Uterus (tissue), 2 donors: ENCODE measurements around the gene PTPRE.

ENCODE experiments used
- POLR2A ChIP-seq, 2 donors: fragments of 450-650 bp; IDR thresholded peaks; one replicate each; pipeline ENCODE4 v1.6.1; 2016; ENCODE audit warnings: antibody characterized with exemption in 2 of 2, mild to moderate bottlenecking in 1 of 2, moderate library complexity in 1 of 2
- TF ChIP-seq, protein P1 (sequence below), 4 experiments: fragments of 200-600 bp in 2 of 4; fragments of 450-650 bp in 2 of 4; sonication (generic) in 2 of 4; IDR thresholded peaks; one replicate each; pipeline ENCODE4 v1.5.1; 2016 to 2019; ENCODE audit warnings: antibody characterized with exemption in 4 of 4, mild to moderate bottlenecking in 2 of 4, moderate library complexity in 1 of 4

DNA sequence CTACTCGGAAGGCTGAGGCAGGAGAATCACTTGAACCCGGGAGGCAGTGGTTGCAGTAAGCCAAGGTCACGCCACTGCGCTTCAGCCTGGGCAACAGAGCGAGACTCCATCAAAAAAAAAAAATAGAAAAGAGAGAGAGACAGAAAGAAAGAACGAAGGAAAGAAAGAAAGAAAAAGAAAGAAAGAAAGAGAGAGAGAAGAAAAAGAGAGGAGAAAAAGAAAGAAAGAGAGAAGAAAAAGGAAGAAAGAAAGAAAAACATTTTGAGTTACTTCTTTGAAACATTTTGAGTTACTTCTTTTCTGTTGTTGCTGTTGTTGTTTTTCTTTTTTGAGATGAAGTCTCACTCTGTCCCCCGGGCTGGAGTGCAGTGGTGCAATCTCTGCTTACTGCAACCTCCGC is 221.7 kb downstream of the PTPRE start:
- TF ChIP-seq POLR2A (IDR thresholded peaks at IDR 0.05) = no peak
- TF ChIP-seq, protein P1, sequence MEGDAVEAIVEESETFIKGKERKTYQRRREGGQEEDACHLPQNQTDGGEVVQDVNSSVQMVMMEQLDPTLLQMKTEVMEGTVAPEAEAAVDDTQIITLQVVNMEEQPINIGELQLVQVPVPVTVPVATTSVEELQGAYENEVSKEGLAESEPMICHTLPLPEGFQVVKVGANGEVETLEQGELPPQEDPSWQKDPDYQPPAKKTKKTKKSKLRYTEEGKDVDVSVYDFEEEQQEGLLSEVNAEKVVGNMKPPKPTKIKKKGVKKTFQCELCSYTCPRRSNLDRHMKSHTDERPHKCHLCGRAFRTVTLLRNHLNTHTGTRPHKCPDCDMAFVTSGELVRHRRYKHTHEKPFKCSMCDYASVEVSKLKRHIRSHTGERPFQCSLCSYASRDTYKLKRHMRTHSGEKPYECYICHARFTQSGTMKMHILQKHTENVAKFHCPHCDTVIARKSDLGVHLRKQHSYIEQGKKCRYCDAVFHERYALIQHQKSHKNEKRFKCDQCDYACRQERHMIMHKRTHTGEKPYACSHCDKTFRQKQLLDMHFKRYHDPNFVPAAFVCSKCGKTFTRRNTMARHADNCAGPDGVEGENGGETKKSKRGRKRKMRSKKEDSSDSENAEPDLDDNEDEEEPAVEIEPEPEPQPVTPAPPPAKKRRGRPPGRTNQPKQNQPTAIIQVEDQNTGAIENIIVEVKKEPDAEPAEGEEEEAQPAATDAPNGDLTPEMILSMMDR (IDR thresholded peaks at IDR 0.05) = no peak
